ENCODE results near the gene KMT2C. TPM values are rescaled to one million over a fixed set of nuclear protein-coding genes. Genes with fewer than 3 reads are reported as not detected.

Gene KMT2C
- total RNA-seq, 1 donor from 2014 or later = 36.0 TPM

GRCh38 chr7:152086513-152086912 is 349.3 kb downstream of the KMT2C start:
- intact Hi-C loops (cut with DNase I) = no loop called here

GRCh38 chr7:152085131-152085530 is 350.7 kb downstream of the KMT2C start:
- H3K27me3 ChIP-seq = no peaks in the 10 kb centered on the region
- no peak for DNase-seq (ENCODE audit: low spot score in 2 of 2)
- no peak for TF ChIP-seq CTCF (IDR thresholded peaks at IDR 0.05)
- H3K4me3 ChIP-seq = no peak overlapping the region
- intact Hi-C loops (cut with DNase I) = no loop called here
- H3K4me1 ChIP-seq = peaks cover 0 to 2% of the 10 kb centered on the region in 2 donors
- H3K9me3 ChIP-seq = peaks cover 0 to 20% of the 10 kb centered on the region in 2 donors
- peaks cover 0 to 6% of the 10 kb centered on the region in 2 donors for H3K36me3 ChIP-seq
- no peak overlapping the region for H3K27ac ChIP-seq

More at GRCh38 chr7:152086513-152086912, 349.3 kb downstream of the KMT2C start:
- H3K4me3 ChIP-seq = no peak overlapping the region
- H3K27ac ChIP-seq = no peak overlapping the region
- H3K9me3 ChIP-seq = peaks cover 0 to 20% of the 10 kb centered on the region in 2 donors
- no peaks in the 10 kb centered on the region for H3K27me3 ChIP-seq
- no peak for TF ChIP-seq CTCF (IDR thresholded peaks at IDR 0.05)
- no peak for DNase-seq (ENCODE audit: low spot score in 2 of 2)
- H3K36me3 ChIP-seq = peaks cover 0 to 6% of the 10 kb centered on the region in 2 donors
- peaks cover 0 to 2% of the 10 kb centered on the region in 2 donors for H3K4me1 ChIP-seq

Other genes starting within 250 kb of the KMT2C start
- gene XRCC2, start 240.1 kb upstream of the KMT2C start, total RNA-seq = 0.11 TPM

All from ascending aorta (tissue), 2 donors.